Right kidney (tissue), 1 donor: ENCODE results near the gene NUDC.
"Not testable (repeated sequence)": the region's sequence is repeated elsewhere in the genome, so short reads cannot be mapped to it uniquely, and the experiment has no call there.

Source experiments
- DNase-seq: peaks from one replicate; pipeline ENCODE4 v3.0.0-alpha.2; 2016

Gene NUDC

GRCh38 chr1:26989403-26990109 is 68.0 kb downstream of the NUDC start:
- DNase-seq, result not testable (repeated sequence)

GRCh38 chr1:26991310-26992116 is 70.0 kb downstream of the NUDC start:
- no peak for DNase-seq

GRCh38 chr1:26993237-26994019 is 71.9 kb downstream of the NUDC start, which contains the start of gene TRNP1:
Gene TRNP1, plus strand, starts transcription at chr1:26993692. Its CDS starts 95 bp downstream, at chr1:26993787.
- DNase-seq, result peak; percentile 78

DNA sequence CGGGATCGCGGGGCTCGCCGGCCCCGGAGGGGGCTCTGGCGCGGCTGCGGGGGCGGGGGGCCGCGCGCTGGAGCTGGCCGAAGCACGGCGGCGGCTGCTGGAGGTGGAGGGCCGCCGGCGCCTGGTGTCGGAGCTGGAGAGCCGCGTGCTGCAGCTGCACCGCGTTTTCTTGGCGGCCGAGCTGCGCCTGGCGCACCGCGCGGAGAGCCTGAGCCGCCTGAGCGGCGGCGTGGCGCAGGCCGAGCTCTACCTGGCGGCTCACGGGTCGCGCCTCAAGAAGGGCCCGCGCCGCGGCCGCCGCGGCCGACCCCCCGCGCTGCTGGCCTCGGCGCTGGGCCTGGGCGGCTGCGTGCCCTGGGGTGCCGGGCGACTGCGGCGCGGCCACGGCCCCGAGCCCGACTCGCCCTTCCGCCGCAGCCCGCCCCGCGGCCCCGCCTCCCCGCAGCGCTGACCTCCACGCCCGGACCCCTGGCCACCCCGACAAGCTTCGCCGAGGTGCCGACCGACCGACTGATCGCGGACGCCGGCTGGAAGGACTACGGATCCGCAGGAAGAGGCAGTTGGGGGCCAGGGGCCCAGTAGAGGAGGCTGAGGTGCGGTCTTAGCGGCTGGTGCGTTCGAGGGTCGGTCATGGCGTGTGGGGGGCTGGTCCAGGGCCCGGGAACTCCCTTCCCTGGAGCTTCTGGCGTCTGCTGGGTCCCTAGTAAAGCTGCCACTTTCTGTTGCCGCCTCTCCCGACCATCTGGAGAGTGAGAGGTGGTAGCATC is 72.7 kb downstream of the NUDC start:
- DNase-seq, result peak; percentile 62

DNA sequence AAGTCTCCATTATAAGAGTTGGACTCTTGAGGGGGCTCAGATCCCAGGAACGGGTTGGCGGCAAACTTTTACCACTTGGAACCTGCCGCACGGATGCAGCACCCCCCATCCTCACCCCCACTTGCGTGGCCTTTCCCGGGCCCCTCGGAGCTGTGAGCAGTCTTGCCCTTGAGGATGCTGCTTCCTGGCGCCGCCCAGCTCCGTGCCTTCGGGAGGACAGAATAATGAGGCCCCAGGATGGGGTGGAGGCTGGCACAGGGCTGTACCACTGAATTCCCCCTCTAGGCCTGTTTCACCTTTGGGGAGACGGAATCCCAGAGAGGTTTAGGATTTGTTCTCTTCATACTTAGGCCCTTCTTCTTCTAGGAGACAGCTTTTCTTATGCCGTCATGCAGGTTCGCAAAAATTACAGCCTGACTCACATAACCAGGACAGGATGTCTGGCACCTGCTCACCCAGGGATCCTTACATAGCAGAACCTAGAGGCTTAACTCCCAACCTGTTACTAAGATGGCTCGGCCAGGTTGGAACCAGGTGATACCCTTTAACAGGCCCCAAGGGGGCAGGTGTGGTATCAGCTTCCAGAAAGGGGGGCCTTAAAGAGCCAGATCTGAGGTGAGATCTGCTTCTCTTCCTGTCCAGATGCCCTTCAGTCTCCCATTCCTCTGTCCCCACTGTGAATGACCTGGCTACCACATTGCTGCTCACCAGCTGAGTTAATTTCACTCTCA is 73.4 kb downstream of the NUDC start:
- no peak for DNase-seq

DNA sequence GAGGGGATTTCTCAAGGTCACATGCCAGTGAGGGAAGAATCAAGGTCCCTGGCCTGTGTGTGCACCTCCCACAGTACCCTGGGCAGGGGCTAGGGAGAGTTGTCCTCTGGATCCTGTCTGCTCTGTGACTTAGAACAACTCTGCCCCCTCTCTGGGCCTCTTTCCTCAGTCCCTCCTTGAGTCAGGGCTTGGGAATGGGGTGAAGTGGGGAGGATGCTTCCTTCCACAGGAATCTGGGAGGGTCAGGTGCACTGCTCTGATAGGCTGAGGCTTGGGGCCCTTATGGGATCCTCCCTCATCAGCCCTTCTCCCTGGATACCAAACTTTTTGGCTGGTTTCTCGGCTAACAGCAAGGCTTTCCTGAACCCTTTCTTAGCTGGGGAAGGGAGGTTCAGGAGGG is 74.5 kb downstream of the NUDC start:
- DNase-seq, result no peak
